ENCODE data around the gene KRT84.

The KRT84 gene

GRCh38 chr12:52354200-52354599, 31.3 kb downstream of the KRT84 start:
- TF ChIP-seq, protein P1, sequence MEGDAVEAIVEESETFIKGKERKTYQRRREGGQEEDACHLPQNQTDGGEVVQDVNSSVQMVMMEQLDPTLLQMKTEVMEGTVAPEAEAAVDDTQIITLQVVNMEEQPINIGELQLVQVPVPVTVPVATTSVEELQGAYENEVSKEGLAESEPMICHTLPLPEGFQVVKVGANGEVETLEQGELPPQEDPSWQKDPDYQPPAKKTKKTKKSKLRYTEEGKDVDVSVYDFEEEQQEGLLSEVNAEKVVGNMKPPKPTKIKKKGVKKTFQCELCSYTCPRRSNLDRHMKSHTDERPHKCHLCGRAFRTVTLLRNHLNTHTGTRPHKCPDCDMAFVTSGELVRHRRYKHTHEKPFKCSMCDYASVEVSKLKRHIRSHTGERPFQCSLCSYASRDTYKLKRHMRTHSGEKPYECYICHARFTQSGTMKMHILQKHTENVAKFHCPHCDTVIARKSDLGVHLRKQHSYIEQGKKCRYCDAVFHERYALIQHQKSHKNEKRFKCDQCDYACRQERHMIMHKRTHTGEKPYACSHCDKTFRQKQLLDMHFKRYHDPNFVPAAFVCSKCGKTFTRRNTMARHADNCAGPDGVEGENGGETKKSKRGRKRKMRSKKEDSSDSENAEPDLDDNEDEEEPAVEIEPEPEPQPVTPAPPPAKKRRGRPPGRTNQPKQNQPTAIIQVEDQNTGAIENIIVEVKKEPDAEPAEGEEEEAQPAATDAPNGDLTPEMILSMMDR (IDR thresholded peaks at IDR 0.05; ENCODE audit: low read depth, low read length), result no peak
- no peak overlapping the region for H3K4me3 ChIP-seq (ENCODE audit: low read depth, low read length)

DNA sequence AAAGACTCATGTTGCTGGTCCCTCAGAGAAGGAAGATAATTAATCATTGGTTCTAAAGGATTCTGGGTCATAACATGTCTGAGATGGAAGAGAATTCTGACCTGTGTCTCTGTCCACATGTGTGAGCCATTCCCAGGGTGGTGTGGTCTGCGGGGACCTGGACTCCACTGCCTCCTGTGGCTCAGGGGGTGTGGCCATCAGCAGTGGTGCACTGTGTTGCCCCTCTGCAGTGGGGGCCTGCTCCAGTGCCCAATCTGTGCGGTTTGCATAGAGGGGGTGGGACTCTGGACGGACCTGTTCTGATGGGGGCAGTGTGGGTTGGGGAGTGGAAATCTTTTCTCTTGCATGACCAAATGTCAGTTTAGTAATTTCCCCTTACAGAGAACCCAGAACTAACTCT, 31.7 kb downstream of the KRT84 start:
- no peak overlapping the region for H3K4me3 ChIP-seq (ENCODE audit: low read depth, low read length)
- TF ChIP-seq, protein P1 (IDR thresholded peaks at IDR 0.05; ENCODE audit: low read depth, low read length), result no peak

DNA sequence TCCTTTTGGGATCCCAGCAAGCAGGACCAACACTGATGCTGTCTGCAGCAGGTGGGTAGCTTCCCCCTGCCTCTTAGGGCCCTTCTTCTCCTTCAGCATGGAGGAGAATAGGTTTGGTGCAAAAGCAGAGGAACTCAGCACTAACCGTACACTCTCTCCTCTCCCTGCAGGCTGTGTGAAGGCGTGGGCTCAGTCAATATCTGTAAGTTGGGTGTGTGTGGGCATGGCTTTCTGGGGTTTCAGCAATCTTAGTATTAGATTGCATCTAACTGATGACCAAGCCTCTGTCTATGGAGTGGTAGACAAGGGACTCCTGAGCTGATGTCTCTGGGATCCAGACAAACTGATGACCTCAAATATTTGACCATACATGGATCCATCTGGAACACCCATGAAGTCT, 32.5 kb downstream of the KRT84 start:
- TF ChIP-seq, protein P1 (IDR thresholded peaks at IDR 0.05; ENCODE audit: low read depth, low read length), result no peak
- H3K4me3 ChIP-seq (ENCODE audit: low read depth, low read length), result no peak overlapping the region

GRCh38 chr12:52351196-52352059, 34.0 kb downstream of the KRT84 start:
- no peak overlapping the region for H3K4me3 ChIP-seq (ENCODE audit: low read depth, low read length)
- TF ChIP-seq, protein P1 (IDR thresholded peaks at IDR 0.05; ENCODE audit: low read depth, low read length), result no peak

- no peak overlapping the region for H3K4me3 ChIP-seq (ENCODE audit: low read depth, low read length)
- TF ChIP-seq, protein P1 (IDR thresholded peaks at IDR 0.05; ENCODE audit: low read depth, low read length), result no peak
Measured at GRCh38 chr12:52350786-52351185, 34.7 kb downstream of the KRT84 start.

GRCh38 chr12:52350021-52350620, 35.3 kb downstream of the KRT84 start:
- TF ChIP-seq, protein P1 (IDR thresholded peaks at IDR 0.05; ENCODE audit: low read depth, low read length), result no peak
- H3K4me3 ChIP-seq (ENCODE audit: low read depth, low read length), result no peak overlapping the region

DNA sequence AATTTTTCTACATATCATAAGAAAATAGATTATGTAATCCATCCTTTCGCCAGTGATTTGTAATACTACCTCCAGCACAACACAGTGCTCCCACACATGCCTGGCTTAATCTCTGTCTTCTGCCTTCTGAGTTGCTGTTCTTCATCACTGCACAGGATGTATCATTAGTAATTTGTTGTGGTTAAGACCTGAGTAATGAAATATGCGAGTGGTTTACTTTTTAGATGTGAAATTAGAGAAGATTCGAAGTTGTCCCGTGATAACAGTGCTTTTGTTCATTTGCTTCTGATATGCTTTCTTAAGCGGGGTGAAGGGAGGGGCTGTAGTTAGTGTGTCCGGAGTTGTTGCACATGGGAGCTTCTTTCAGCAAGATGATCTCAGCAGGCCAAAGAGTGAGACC, 36.3 kb downstream of the KRT84 start:
- TF ChIP-seq, protein P1 (IDR thresholded peaks at IDR 0.05; ENCODE audit: low read depth, low read length), result no peak

More for the DNA sequence above, 36.3 kb downstream of the KRT84 start:
- no peak overlapping the region for H3K4me3 ChIP-seq (ENCODE audit: low read depth, low read length)
